NCI-H1105 (cell line): ENCODE results near the gene CDK14.

Experiments used
- DNase-seq: peaks from one replicate; lab custom pipeline; 2025; lab: John Stamatoyannopoulos, UW

Gene CDK14

DNA sequence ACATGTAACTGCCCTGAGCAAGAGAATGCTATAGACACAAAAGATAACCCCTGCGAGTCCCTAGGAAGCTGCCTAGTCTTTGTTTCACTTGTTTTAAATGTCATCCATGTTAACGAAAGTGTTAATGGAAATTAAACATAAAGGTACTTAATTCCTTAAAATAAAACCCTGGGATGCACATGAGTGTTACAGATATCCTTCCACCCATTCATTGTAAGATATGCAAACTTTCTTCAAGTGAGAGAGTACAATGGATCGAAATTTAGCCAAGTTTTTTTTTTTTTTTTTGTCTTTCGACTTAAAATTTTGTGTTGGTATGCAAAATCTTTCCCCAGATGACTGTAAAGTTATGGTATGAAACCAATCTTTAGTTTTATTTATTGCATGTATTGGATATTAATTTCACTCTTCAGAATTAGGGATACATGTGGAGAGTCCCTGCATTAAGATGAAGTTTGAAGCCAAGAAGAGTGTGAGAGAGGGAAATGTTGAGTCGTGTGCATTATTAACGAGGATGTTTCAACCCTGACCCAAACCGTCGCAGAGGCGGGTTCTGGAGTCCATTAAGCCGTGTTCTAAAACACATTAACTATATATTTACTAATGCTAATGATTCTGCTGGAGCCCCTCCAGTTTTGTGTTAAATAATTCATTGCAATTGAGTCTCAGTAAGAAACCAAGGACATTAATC, 1.6 kb downstream of the CDK14 start:
- DNase-seq, result no peak

DNA sequence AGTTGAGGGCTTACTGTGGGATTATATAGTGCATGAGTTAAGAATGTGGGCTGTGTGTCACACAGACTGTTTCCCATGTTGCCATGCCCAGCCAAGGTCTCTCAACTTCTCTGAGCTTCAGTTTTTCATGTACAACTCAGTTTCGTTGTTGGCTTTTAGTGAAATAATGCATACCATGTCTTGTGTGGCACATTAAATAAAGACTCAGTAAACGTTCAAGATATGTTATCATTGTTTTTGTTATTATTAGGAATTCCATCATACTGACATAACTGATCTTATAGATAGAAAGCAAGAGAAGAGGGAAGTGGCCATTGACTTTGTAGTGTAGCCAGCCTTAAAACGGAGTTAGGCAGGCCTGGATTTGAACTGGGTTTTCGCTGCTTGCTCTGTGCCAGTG, 2.9 kb downstream of the CDK14 start:
- no peak for DNase-seq

DNA sequence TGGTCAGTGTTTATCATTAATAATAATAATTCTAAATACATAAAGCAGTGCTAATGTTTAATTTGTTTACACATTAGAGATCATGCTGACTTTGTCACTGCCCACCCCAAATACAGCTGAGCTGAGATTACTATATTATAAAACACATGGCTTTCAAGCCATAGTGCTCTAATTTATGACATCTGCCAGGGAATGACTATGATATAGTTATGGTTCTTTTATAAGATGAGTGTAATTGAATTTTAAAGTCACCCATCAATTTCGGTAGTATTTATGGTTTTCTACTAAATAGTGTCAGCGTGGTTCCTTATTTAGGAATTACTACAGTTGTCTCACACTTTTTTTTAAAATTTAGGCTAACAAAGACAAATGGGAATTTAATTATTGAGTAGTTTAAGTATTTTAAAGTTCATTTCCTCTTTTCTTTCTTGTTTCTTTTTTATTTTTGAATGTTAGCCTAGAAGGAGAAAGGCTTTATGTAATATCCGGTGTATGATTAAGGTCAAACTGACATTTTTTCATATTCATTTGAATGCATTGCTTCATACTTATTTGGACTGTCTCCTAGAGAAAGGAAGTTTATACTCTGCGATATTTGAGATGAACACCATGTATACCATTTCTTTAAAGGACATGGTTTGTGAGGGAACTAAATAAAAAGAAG, 3.9 kb downstream of the CDK14 start:
- DNase-seq, result no peak

DNA sequence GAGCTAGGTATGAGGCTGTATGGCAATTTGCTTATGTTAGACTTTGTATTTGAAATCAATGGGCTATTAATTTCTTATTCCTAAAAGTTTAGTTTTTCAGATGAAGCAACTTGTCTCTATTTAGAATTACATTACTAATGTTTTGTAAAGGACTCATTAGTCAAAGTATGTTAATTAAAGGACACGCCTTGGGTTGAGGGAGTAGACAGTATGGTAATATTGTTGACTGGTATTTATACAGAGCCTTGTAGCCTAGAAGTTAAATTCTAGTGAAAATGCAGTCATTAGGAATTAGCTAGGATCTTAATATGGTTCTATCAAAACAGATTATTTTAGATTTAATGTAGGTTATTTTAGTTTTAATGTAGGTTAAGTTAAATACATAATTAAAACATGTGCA, 6.2 kb downstream of the CDK14 start:
- DNase-seq, result no peak

- no peak for DNase-seq
Measured at GRCh38 chr7:90603346-90603745, 7.2 kb downstream of the CDK14 start.

- DNase-seq, result no peak
Measured at GRCh38 chr7:90604383-90604782, 8.3 kb downstream of the CDK14 start.

- DNase-seq, result peak; percentile 67
Measured at GRCh38 chr7:90605055-90605454, 8.9 kb downstream of the CDK14 start.

- DNase-seq, result no peak
Measured at GRCh38 chr7:90607196-90607595, 11.1 kb downstream of the CDK14 start.

GRCh38 chr7:90610105-90610504, 14.0 kb downstream of the CDK14 start:
- no peak for DNase-seq

- DNase-seq, result no peak
Measured at GRCh38 chr7:90611115-90611514, 15.0 kb downstream of the CDK14 start.

- no peak for DNase-seq
Measured at GRCh38 chr7:90613088-90613498, 17.0 kb downstream of the CDK14 start.

- DNase-seq, result no peak
Measured at GRCh38 chr7:90617442-90617841, 21.3 kb downstream of the CDK14 start.

- DNase-seq, result no peak
Measured at GRCh38 chr7:90618876-90619275, 22.8 kb downstream of the CDK14 start.

- DNase-seq, result no peak
Measured at GRCh38 chr7:90621125-90621746, 25.1 kb downstream of the CDK14 start.

- DNase-seq, result no peak
Measured at GRCh38 chr7:90621747-90622140, 25.6 kb downstream of the CDK14 start.

GRCh38 chr7:90622670-90623069, 26.5 kb downstream of the CDK14 start:
- no peak for DNase-seq

GRCh38 chr7:90624225-90624911, 28.2 kb downstream of the CDK14 start:
- DNase-seq, result no peak

DNA sequence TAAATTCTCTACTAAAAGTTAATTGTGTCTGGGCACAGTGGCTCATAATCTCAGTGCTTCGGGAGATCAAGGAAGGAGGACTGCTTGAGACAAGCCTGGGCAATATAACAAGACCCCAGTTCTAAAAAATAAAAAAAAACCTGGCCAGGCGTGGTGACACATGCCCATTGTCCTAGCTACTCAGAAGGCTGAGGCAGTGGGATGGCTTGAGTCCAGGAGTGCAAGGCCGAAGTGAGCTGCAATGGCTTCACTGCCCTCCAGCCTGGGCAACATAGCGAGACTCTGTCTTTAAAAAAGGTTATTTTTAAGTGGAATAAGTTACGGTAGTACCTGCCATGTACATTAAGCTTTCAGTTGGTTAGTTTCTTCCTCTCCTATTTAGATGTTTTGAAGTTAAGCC, 28.9 kb downstream of the CDK14 start:
- no peak for DNase-seq

DNA sequence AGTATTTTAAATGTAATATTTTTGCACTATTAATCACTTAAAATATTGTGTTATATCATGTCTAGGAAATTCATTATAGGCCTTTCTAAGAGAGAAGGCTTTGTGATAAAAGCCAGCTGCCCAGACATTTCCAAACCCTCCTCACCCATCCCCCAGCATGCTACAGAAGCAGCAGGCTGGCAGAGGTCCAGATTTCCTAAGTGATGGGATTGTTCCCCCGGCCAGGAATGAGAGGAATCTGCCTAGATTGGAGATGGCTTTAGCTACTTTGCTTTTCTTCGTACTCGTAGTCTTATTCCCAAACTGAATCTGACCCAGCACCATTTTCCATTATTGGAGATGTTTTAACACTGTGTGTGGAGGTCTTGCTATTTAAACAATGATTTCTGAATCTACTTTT, 29.4 kb downstream of the CDK14 start:
- DNase-seq, result peak; percentile 64

- no peak for DNase-seq
Measured at GRCh38 chr7:90626013-90626412, 29.9 kb downstream of the CDK14 start.

DNA sequence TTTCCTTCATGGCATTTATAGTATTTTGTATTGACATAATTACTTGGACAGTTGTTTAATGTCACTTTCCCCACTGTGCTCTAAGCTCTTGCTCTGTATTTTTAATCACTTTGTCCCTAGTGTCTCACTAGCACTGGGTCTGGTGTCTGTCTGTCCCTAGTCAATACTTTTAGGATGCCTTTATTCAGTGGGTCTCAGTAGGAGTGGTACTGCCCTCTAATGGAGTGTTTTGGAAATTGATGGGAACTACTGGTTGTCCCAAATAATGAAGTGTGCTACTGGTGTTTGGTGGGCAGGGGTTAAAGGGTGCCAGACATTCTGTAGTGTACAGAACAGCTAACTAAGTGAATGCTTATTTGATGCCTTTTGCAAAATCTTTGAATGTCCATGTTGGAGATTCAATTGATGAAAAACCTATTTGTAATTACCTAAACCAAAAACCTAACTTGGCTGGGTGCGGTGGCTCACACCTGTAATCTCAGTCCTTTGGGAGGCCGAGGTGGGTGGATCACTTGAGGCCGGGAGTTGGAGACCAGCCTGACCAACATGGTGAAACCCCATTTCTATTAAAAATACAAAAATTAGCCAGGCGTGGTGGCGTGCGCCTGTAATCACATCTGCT, 33.3 kb downstream of the CDK14 start:
- no peak for DNase-seq

GRCh38 chr7:90631502-90631901, 35.4 kb downstream of the CDK14 start:
- no peak for DNase-seq
